Neural cell (in vitro differentiated cells): ENCODE measurements around the gene NINL.

ENCODE experiments used
- CTCF ChIP-seq: fragments of 450-650 bp; IDR thresholded peaks from 2 replicates; pipeline ENCODE4 v1.5.1; 2014; ENCODE audit warnings: antibody characterized with exemption, mild to moderate bottlenecking, moderate library complexity; ENCODE audit not compliant: poor library complexity, severe bottlenecking
- EZH2 ChIP-seq: fragments of 200-600, 300-800 bp; shearing (Covaris generic), sonication (generic); IDR thresholded peaks from 2 replicates; pipeline ENCODE4 v1.6.1; 2014; ENCODE audit warnings: antibody characterized with exemption, low read length, borderline replicate concordance, mild to moderate bottlenecking; ENCODE audit not compliant: insufficient read depth, poor library complexity, severe bottlenecking
- POLR2AphosphoS5 ChIP-seq: IDR thresholded peaks from 2 replicates; pipeline ENCODE4 v1.6.1; 2012
- SMC3 ChIP-seq: fragments of 450-650 bp; conservative IDR thresholded peaks from 2 replicates; pipeline ENCODE4 v1.6.1; 2014; ENCODE audit warnings: antibody characterized with exemption, mild to moderate bottlenecking, moderate library complexity; ENCODE audit not compliant: poor library complexity

- no peak for TF ChIP-seq CTCF
- TF ChIP-seq SMC3, result no peak
- TF ChIP-seq POLR2AphosphoS5, result no peak
- TF ChIP-seq EZH2, result no peak
Measured at GRCh38 chr20:25503936-25504335, 81.4 kb downstream of the NINL start.
